ENCODE measurements around the gene ASPDH.
"Not testable (repeated sequence)": the region's sequence is repeated elsewhere in the genome, so short reads cannot be mapped to it uniquely, and the experiment has no call there.

Gene ASPDH

DNA sequence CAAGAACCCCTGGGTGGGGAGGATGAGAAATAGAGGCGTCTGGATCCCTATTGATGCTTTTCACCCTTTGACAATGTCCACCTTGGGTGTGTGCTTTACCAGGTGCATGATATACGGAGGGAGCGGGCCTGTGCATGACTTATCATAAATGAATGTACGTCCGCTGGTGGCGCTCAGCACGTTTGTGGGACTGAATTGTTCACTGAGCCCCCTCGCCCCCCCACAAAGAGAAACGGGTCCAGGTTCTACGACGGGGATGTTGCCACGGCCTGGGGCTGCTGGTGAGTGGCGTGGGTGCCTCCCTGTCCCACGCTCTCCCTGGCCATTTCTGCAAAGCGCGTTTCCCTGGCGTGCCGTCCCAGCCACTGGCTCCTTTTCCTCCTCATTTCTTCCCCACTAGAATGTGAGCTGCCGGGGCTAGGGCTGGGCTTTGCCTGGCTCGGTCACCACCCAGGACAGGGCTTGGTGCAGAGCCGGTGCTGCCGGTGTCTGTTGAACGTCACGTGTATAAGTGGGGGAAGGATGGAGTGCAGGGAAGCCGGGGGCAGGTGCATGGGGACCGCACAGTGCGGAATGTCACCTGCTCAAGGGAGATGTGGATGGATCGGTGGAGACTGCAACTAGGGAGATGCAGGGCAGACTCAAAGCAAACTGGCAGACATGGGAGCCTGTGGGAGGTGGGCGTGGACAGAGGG lies 33.0 kb upstream of the ASPDH start:
- H3K27me3 ChIP-seq (ENCODE audit: control insufficient read depth in 1 of 2, insufficient read depth in 2 of 2, low read length in 2 of 2): peaks cover 0 to 22% of the 10 kb centered on the region in 2 donors
- H3K27ac ChIP-seq (ENCODE audit: low read depth, low read length): no peak overlapping the region
- no peak overlapping the region for H3K9ac ChIP-seq (ENCODE audit: low read length)

DNA sequence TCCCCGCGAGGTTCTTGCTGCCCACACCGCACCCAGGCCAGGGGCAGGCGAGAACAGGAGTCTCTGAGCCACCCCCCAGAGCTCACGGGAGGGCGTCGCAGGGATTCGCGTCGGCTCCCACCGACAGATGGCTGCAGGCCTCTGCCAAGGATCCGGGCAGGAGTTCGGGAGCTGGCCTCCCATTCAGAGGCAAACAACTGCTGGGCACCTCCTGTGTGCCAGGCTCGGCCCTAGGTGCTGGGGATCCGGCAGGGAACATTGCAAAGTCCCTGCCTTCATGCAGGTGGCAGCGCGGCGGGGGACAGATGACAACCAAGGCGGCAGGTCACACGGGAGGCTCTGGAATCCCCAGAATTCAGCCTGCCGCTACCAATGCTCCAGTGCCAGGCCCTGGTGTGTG lies 29.2 kb upstream of the ASPDH start:
- Histone ChIP-seq H3K4me3 (ENCODE audit: low read depth in 1 of 2, low read length in 2 of 2) (no peak overlapping the region), H3K4me1 (ENCODE audit: insufficient read depth, low read length) (no peaks in the 10 kb centered on the region), H3K9me3 (ENCODE audit: low read length) (no peaks in the 10 kb centered on the region), H3K27ac (ENCODE audit: low read depth, low read length) (no peak overlapping the region), H3K9ac (ENCODE audit: low read length) (no peak overlapping the region), H3K36me3 (ENCODE audit: insufficient read depth, low read length) (no peaks in the 10 kb centered on the region), H3K27me3 (ENCODE audit: control insufficient read depth in 1 of 2, insufficient read depth in 2 of 2, low read length in 2 of 2) (no peaks in the 10 kb centered on the region)

More for the DNA sequence above, 33.0 kb upstream of the ASPDH start:
- Histone ChIP-seq H3K4me1 (ENCODE audit: insufficient read depth, low read length) (no peaks in the 10 kb centered on the region), H3K4me3 (ENCODE audit: low read depth in 1 of 2, low read length in 2 of 2) (no peak overlapping the region), H3K36me3 (ENCODE audit: insufficient read depth, low read length) (no peaks in the 10 kb centered on the region), H3K9me3 (ENCODE audit: low read length) (no peaks in the 10 kb centered on the region)

DNA sequence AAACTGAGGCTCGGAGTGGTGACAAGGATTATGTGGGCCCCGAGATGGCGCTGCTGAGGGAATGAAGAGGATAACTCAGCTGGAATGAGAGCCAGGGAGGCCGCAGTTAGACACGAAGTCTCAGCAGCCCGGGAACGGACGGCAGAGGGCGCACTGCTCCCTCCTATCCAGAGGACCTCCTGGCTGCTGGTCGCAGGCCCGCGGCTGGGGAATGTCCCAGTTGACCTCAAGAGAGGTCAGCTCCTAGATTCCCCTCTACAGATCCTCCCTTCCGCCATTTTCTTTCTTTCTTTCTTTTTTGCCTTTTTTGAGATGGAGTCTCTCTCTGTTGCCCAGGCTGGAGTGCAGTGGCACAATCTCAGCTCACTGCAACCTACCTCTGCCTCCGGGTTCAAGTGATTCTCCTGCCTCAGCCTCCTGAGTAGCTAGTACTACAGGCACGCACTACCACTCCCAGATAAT lies 24.1 kb upstream of the ASPDH start:
- no peak overlapping the region for H3K9ac ChIP-seq (ENCODE audit: low read length)
- no peaks in the 10 kb centered on the region for H3K4me1 ChIP-seq (ENCODE audit: insufficient read depth, low read length)
- H3K36me3 ChIP-seq (ENCODE audit: insufficient read depth, low read length): no peaks in the 10 kb centered on the region
- H3K4me3 ChIP-seq (ENCODE audit: low read depth in 1 of 2, low read length in 2 of 2): no peak overlapping the region
- peaks cover 7% of the 10 kb centered on the region for H3K9me3 ChIP-seq (ENCODE audit: low read length)
- H3K27me3 ChIP-seq (ENCODE audit: control insufficient read depth in 1 of 2, insufficient read depth in 2 of 2, low read length in 2 of 2): no peaks in the 10 kb centered on the region
- H3K27ac ChIP-seq (ENCODE audit: low read depth, low read length): no peak overlapping the region

DNA sequence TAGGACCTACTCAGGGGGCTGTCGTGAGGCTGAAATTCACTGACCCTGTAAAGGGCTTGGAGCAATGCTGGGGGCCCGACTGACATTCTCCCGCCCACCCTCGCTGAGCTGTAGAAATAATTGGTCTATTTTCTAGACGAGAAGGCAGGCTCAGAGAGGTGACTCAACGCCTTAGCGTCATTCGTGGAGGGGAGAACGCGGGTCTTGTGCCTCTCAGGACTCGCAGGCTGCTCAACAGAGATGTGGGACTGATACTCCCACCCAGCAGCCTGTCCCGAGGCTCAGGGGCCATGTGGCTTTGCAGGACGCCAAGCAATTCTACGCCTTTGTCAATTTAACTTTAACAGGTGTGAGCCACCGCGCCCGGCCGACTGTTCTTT lies 23.6 kb upstream of the ASPDH start:
- Histone ChIP-seq H3K27ac (ENCODE audit: low read depth, low read length) (no peak overlapping the region), H3K9ac (ENCODE audit: low read length) (no peak overlapping the region), H3K36me3 (ENCODE audit: insufficient read depth, low read length) (no peaks in the 10 kb centered on the region), H3K27me3 (ENCODE audit: control insufficient read depth in 1 of 2, insufficient read depth in 2 of 2, low read length in 2 of 2) (no peaks in the 10 kb centered on the region), H3K9me3 (ENCODE audit: low read length) (peaks cover 7% of the 10 kb centered on the region), H3K4me3 (ENCODE audit: low read depth in 1 of 2, low read length in 2 of 2) (no peak overlapping the region), H3K4me1 (ENCODE audit: insufficient read depth, low read length) (no peaks in the 10 kb centered on the region)

DNA sequence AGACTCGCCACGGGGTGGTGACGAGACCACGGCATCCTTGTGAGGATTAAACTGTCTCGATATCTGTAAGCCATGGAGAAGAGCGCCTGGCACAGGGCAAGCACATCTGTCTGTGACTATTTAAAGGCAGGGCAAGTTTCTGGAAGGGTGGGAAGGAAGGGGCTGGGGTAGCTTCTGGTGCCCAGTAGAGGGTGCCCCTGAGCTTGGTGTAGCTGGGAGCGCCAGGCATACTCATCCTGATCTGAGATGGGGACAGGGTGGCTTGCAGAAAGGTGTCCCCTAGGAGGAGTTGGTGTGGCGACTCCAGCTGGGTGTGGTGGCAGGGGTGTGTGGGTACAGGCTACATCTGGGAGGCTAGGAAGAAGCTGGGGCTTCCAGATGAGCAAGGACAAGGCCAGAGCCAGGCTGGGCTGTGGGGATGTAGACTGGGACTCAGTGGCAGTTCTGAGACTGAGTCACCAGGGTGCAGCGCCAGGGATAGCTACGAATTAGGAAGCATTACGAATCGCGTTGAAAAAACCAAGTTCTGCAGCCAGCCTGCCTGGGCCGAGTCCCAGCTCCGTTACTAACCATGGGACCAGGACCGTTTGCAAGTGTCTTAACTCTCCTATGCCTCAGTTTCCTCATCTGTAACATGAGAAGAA lies 23.1 kb upstream of the ASPDH start:
- Histone ChIP-seq H3K9me3 (ENCODE audit: low read length) (peaks cover 7% of the 10 kb centered on the region), H3K27me3 (ENCODE audit: control insufficient read depth in 1 of 2, insufficient read depth in 2 of 2, low read length in 2 of 2) (no peaks in the 10 kb centered on the region), H3K9ac (ENCODE audit: low read length) (no peak overlapping the region), H3K4me3 (ENCODE audit: low read depth in 1 of 2, low read length in 2 of 2) (no peak overlapping the region), H3K36me3 (ENCODE audit: insufficient read depth, low read length) (no peaks in the 10 kb centered on the region), H3K27ac (ENCODE audit: low read depth, low read length) (no peak overlapping the region), H3K4me1 (ENCODE audit: insufficient read depth, low read length) (no peaks in the 10 kb centered on the region)

DNA sequence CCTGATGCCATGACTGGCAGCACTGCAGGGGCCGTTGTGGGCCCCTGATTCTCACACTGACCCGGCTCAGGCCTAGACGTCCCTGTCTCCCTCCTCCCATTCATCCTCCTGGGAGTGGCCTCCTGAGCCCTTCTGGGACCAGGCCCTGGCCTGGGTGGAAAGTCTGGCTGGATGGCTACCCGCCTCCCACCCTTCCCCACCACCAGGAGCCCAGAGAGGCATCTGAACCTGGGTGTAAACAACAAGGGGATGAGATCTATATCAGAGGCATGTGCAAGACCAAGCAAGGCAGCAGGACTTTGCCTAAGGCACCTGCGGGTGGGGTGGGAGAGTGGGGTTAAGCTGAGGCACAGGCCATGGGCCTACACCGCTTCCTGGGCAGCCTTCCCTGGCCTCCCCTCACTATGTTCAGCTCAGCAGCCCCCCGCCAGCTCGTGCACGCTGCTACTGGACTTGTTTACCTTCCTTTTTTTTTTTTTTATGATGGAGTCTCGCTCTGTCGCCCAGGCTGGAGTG lies 22.0 kb upstream of the ASPDH start:
- no peaks in the 10 kb centered on the region for H3K4me1 ChIP-seq (ENCODE audit: insufficient read depth, low read length)
- H3K9ac ChIP-seq (ENCODE audit: low read length): no peak overlapping the region
- no peaks in the 10 kb centered on the region for H3K27me3 ChIP-seq (ENCODE audit: control insufficient read depth in 1 of 2, insufficient read depth in 2 of 2, low read length in 2 of 2)
- H3K36me3 ChIP-seq (ENCODE audit: insufficient read depth, low read length): no peaks in the 10 kb centered on the region
- H3K27ac ChIP-seq (ENCODE audit: low read depth, low read length): no peak overlapping the region
- H3K9me3 ChIP-seq (ENCODE audit: low read length): peaks cover 7% of the 10 kb centered on the region
- H3K4me3 ChIP-seq (ENCODE audit: low read depth in 1 of 2, low read length in 2 of 2): no peak overlapping the region

DNA sequence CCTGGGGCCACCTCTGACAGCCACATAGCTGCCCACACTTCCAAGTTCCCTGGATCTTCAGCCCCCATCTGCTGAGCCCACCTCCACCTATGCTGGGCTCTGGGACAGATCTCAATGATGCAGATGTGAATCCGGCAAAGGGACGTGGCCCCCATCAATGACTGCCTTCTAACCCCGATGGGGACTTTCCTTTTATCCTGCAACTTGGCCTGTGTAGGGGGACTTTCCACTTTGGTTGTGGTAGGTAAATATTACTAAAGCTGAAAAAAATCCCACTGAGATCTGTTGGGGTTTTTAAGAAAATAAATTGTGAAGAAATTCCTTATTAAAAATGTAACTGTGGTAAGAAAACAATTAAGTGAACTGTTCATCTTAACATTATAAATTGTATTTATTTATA lies 20.8 kb upstream of the ASPDH start:
- Histone ChIP-seq H3K36me3 (ENCODE audit: insufficient read depth, low read length) (no peaks in the 10 kb centered on the region), H3K4me3 (ENCODE audit: low read depth in 1 of 2, low read length in 2 of 2) (no peak overlapping the region), H3K27me3 (ENCODE audit: control insufficient read depth in 1 of 2, insufficient read depth in 2 of 2, low read length in 2 of 2) (no peaks in the 10 kb centered on the region), H3K9ac (ENCODE audit: low read length) (no peak overlapping the region), H3K4me1 (ENCODE audit: insufficient read depth, low read length) (no peaks in the 10 kb centered on the region), H3K9me3 (ENCODE audit: low read length) (peaks cover 7% of the 10 kb centered on the region), H3K27ac (ENCODE audit: low read depth, low read length) (no peak overlapping the region)

DNA sequence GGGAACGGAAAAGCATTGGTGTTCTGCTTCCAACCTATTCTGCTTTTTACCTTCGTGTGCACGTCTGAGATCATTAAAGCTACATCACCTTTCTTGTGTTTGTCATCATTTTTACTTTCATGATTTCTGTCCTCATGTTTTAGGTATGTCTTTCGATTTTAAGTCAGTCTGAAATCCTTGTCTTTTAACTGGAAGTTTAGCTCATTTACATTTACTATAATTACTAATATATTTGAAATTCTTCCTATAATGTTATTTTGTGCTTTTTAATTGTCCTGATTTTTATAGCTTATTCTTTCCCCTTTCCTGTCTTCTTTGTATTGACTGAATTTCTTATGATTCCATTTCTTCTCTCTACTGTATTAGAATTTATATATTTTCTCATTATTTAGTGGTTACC lies 19.2 kb upstream of the ASPDH start:
- H3K4me1 ChIP-seq (ENCODE audit: insufficient read depth, low read length): no peaks in the 10 kb centered on the region
- no peak overlapping the region for H3K4me3 ChIP-seq (ENCODE audit: low read depth in 1 of 2, low read length in 2 of 2)
- no peaks in the 10 kb centered on the region for H3K36me3 ChIP-seq (ENCODE audit: insufficient read depth, low read length)
- H3K9me3 ChIP-seq (ENCODE audit: low read length): peaks cover 7% of the 10 kb centered on the region
- H3K27ac ChIP-seq (ENCODE audit: low read depth, low read length): no peak overlapping the region
- H3K27me3 ChIP-seq (ENCODE audit: control insufficient read depth in 1 of 2, insufficient read depth in 2 of 2, low read length in 2 of 2): no peaks in the 10 kb centered on the region
- no peak overlapping the region for H3K9ac ChIP-seq (ENCODE audit: low read length)

DNA sequence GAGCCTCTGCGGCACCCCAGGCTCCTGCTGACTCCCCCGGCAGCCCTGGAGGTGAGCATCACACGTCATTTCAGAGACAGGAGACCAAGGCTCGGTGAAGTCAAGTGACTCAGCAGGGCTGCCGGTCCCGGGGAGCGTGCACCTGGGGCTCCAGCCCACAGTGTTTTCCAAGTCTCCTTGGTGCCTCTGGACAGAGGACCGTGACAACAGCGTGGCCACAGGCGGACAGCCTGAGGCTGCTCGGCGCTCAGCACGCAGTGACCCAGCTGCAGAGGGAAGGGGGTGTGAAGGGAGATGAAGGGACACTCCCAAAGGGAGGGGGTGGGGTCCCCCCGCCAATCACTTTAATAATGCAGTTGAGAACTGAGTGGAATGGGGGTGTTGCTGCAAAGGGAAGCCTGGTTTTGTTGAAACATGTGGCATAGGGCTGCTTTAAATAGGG lies 17.5 kb upstream of the ASPDH start:
- H3K9ac ChIP-seq (ENCODE audit: low read length): no peak overlapping the region
- no peaks in the 10 kb centered on the region for H3K27me3 ChIP-seq (ENCODE audit: control insufficient read depth in 1 of 2, insufficient read depth in 2 of 2, low read length in 2 of 2)
- no peak overlapping the region for H3K4me3 ChIP-seq (ENCODE audit: low read depth in 1 of 2, low read length in 2 of 2)
- no peak overlapping the region for H3K27ac ChIP-seq (ENCODE audit: low read depth, low read length)
- no peaks in the 10 kb centered on the region for H3K36me3 ChIP-seq (ENCODE audit: insufficient read depth, low read length)
- peaks cover 7% of the 10 kb centered on the region for H3K9me3 ChIP-seq (ENCODE audit: low read length)
- H3K4me1 ChIP-seq (ENCODE audit: insufficient read depth, low read length): no peaks in the 10 kb centered on the region

DNA sequence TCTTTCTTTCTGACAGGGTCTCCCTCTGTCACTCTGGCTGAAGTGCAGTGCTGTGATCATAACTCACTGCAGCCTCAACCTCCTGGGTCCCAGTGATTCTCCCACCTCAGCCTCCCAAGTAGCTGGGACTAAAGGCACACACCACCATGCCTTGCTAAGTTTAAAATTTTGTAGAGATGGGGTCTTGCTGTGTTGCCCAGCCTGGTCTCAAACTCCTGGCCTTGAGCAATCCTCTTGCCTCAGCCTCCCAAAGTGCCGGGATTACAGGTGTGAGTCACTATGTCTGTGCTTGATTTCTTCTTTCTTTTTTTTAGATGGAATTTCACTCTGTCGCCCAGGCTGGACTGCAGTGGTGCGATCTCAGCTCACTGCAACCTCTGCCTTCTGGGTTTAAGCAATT lies 14.3 kb upstream of the ASPDH start:
- H3K27me3 ChIP-seq (ENCODE audit: control insufficient read depth in 1 of 2, insufficient read depth in 2 of 2, low read length in 2 of 2); H3K27ac ChIP-seq (ENCODE audit: low read depth, low read length); H3K4me1 ChIP-seq (ENCODE audit: insufficient read depth, low read length); H3K9ac ChIP-seq (ENCODE audit: low read length); H3K36me3 ChIP-seq (ENCODE audit: insufficient read depth, low read length); H3K9me3 ChIP-seq (ENCODE audit: low read length); H3K4me3 ChIP-seq (ENCODE audit: low read depth in 1 of 2, low read length in 2 of 2): not testable (repeated sequence)

DNA sequence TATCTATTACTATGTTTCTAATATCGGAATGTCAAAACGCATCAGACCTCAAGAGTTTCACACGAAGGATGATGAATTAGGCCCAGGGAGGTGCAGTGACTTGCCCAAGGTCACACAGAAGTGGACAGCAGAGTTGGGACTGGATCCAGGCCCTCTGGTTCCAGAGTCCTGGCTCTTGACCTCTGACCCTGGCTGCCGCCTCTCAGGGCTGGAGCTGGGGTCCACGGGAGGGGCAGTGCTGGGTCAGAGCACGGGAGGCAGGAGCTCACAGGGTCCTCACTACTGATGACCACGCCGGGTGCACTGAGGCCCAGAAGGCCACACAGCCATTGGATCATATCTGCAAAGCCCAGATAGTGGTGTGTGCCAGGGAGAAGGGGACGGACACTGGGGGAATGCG lies 9.2 kb upstream of the ASPDH start:
- Histone ChIP-seq H3K4me1 (ENCODE audit: insufficient read depth, low read length) (no peaks in the 10 kb centered on the region), H3K4me3 (ENCODE audit: low read depth in 1 of 2, low read length in 2 of 2) (no peak overlapping the region), H3K27ac (ENCODE audit: low read depth, low read length) (no peak overlapping the region), H3K36me3 (ENCODE audit: insufficient read depth, low read length) (no peaks in the 10 kb centered on the region), H3K9ac (ENCODE audit: low read length) (no peak overlapping the region), H3K27me3 (ENCODE audit: control insufficient read depth in 1 of 2, insufficient read depth in 2 of 2, low read length in 2 of 2) (no peaks in the 10 kb centered on the region), H3K9me3 (ENCODE audit: low read length) (no peaks in the 10 kb centered on the region)

Data from muscle layer of colon (tissue), 2 donors.